Ascending aorta (tissue), 2 donors: ENCODE results near the gene STH. TPM values are rescaled to one million over a fixed set of nuclear protein-coding genes. Genes with fewer than 3 reads are reported as not detected.

ENCODE experiments used
- DNase-seq, 2 donors: peaks; one replicate each; pipeline ENCODE4 v3.0.0-alpha.2; 2019; ENCODE audit warnings: low spot score in 2 of 2
- H3K27ac ChIP-seq, 2 donors: fragments of 200-600 bp; sonication (generic); one replicate each; pipeline ENCODE4 v1.5.1; 2016 to 2017; ENCODE audit warnings: mild to moderate bottlenecking in 1 of 2
- H3K27me3 ChIP-seq: fragments of 200-600 bp; sonication (generic); one replicate; pipeline ENCODE4 v1.5.1; 2017
- H3K36me3 ChIP-seq, 2 donors: fragments of 200-600 bp; sonication (generic); one replicate each; pipeline ENCODE4 v1.5.1; 2016
- H3K4me1 ChIP-seq, 2 donors: fragments of 200-600 bp; sonication (generic); one replicate each; pipeline ENCODE4 v1.5.1; 2016 to 2017; ENCODE audit warnings: mild to moderate bottlenecking in 1 of 2
- H3K4me3 ChIP-seq, 2 donors: fragments of 200-600 bp; sonication (generic); one replicate each; pipeline ENCODE4 v1.5.1; 2016 to 2017; ENCODE audit warnings: mild to moderate bottlenecking in 1 of 2
- H3K9me3 ChIP-seq, 2 donors: fragments of 200-600 bp; sonication (generic); one replicate each; pipeline ENCODE4 v1.5.1; 2016
- intact Hi-C: fragments of 100-400 bp; cut with DNase I; formaldehyde crosslinking; loops from one replicate; pipeline ENCODE4 v1.15.1; 2023
- total RNA-seq: library from RNA; depleted of rRNA; stranded (reverse); fragments of >200 nt; gene quantifications from one replicate; pipeline ENCODE4 v1.1.0, GENCODE V29; 2016
- TF ChIP-seq, protein P1 (sequence below), 3 experiments: fragments of 200-600 bp in 2 of 3; fragments of 450-650 bp in 1 of 3; sonication (generic) in 2 of 3; IDR thresholded peaks; one replicate each; pipeline ENCODE4 v1.5.1; 2016 to 2019; ENCODE audit warnings: antibody characterized with exemption in 3 of 3, mild to moderate bottlenecking in 1 of 3, moderate library complexity in 1 of 3

STH gene
- total RNA-seq, 1 donor from 2014 or later: not detected

DNA sequence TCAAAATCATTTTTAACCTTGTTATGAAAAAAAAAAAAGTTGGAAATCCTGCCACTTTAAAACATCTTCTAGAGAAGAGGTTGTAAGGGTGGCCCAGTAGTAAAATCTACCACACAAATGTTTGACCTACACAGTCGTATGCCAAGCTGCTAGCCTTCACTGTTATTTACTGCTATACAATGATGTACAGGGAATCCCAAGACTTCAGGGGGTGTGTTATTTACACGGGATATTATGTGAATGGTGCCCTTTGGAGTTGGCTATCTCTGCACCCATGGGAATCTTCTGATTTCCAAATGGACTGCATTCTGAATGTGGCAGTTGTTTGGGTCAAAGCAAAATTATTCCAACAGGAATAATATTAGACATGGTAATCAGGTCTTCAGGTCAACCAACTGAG, 45.9 kb downstream of the STH start:
- no peak overlapping the region for H3K4me3 ChIP-seq
- no peak overlapping the region for H3K27ac ChIP-seq
- H3K27me3 ChIP-seq: no peaks in the 10 kb centered on the region
- TF ChIP-seq, protein P1, sequence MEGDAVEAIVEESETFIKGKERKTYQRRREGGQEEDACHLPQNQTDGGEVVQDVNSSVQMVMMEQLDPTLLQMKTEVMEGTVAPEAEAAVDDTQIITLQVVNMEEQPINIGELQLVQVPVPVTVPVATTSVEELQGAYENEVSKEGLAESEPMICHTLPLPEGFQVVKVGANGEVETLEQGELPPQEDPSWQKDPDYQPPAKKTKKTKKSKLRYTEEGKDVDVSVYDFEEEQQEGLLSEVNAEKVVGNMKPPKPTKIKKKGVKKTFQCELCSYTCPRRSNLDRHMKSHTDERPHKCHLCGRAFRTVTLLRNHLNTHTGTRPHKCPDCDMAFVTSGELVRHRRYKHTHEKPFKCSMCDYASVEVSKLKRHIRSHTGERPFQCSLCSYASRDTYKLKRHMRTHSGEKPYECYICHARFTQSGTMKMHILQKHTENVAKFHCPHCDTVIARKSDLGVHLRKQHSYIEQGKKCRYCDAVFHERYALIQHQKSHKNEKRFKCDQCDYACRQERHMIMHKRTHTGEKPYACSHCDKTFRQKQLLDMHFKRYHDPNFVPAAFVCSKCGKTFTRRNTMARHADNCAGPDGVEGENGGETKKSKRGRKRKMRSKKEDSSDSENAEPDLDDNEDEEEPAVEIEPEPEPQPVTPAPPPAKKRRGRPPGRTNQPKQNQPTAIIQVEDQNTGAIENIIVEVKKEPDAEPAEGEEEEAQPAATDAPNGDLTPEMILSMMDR (IDR thresholded peaks at IDR 0.05): no peak
- DNase-seq: no peak
- intact Hi-C loops: loop anchor here (1.0 to 5.0 kb wide), 3 partner anchors 43 to 168 kb away; partner anchors contain the start of gene KANSL1
- peaks cover 0 to 4% of the 10 kb centered on the region in 2 donors for H3K4me1 ChIP-seq
- H3K9me3 ChIP-seq: no peaks in the 10 kb centered on the region
- peaks cover 17 to 62% of the 10 kb centered on the region in 2 donors for H3K36me3 ChIP-seq

DNA sequence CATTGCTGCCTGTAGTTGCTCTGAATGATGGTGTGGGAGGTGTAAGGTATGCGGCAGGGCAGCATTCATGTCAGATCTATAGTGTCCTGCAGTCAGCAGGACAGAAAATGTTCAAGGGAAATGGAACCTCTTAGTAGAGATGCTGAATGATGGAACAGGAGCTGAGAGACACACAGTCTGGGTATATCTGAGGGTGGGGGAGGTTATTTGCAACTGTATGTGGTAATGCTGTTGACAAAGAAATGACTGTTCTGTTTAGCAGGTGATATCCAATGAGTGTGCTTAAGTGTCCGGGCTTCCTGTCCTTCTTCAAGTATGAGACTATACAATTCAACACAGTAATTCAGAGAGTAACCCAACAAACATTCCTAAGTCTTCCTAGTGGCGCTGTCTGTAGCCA, 46.6 kb downstream of the STH start:
- H3K36me3 ChIP-seq: peaks cover 22 to 68% of the 10 kb centered on the region in 2 donors
- peaks cover 0 to 4% of the 10 kb centered on the region in 2 donors for H3K4me1 ChIP-seq
- intact Hi-C loops: loop anchor here (2.0 kb wide), 1 partner anchor 147 kb away; the partner anchor contains the start of gene KANSL1
- H3K4me3 ChIP-seq: no peak overlapping the region
- H3K27me3 ChIP-seq: no peaks in the 10 kb centered on the region
- DNase-seq: no peak
- TF ChIP-seq, protein P1 (IDR thresholded peaks at IDR 0.05): no peak
- no peaks in the 10 kb centered on the region for H3K9me3 ChIP-seq
- no peak overlapping the region for H3K27ac ChIP-seq

DNA sequence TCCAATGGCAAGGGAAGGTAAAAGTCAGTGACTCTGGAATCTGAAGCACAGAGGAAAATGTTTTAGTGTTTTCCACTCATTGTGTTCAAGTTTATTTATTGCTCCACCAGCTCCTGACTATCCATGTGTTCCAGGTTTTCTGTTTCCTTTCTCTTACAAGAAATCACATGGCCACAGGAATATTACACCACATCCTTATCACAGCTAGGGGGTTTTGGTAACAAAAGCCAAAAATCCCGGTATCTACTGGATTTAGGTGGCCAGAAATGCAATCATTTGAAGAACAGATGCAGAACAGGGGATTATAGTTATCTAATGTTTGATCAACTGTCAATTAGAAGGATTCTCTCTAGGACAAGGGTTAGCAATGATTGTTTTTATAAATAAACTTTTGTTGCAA, 47.9 kb downstream of the STH start:
- intact Hi-C loops: no loop called here
- DNase-seq: no peak
- Histone ChIP-seq H3K9me3 (no peaks in the 10 kb centered on the region), H3K27me3 (no peaks in the 10 kb centered on the region), H3K36me3 (peaks cover 22 to 72% of the 10 kb centered on the region in 2 donors), H3K27ac (no peak overlapping the region), H3K4me1 (peaks cover 0 to 4% of the 10 kb centered on the region in 2 donors), H3K4me3 (no peak overlapping the region)
- TF ChIP-seq, protein P1 (IDR thresholded peaks at IDR 0.05): no peak

DNA sequence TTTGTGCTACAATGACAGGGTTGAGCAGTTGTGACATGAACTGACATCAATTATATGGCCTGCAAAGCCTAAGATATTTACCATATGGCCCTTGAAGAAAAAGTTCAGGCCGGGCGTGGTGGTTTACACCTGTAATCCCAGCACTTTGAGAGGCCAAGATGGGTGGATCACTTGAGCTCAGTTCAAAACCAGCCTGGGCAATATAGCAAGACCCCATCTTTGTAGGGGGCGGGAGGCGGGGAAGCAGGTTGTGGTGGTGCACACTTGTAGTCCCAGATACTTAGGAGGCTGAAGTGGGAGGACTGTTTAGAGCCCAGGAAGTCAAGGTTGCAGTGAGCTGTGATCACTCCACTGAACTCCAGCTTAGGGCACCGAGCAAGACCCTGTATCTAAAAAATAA, 48.3 kb downstream of the STH start:
- Histone ChIP-seq H3K27ac (no peak overlapping the region), H3K9me3 (no peaks in the 10 kb centered on the region), H3K4me3 (no peak overlapping the region), H3K4me1 (peaks cover 0 to 4% of the 10 kb centered on the region in 2 donors), H3K27me3 (no peaks in the 10 kb centered on the region), H3K36me3 (peaks cover 22 to 67% of the 10 kb centered on the region in 2 donors)
- DNase-seq: no peak
- intact Hi-C loops: no loop called here
- TF ChIP-seq, protein P1 (IDR thresholded peaks at IDR 0.05): no peak

DNA sequence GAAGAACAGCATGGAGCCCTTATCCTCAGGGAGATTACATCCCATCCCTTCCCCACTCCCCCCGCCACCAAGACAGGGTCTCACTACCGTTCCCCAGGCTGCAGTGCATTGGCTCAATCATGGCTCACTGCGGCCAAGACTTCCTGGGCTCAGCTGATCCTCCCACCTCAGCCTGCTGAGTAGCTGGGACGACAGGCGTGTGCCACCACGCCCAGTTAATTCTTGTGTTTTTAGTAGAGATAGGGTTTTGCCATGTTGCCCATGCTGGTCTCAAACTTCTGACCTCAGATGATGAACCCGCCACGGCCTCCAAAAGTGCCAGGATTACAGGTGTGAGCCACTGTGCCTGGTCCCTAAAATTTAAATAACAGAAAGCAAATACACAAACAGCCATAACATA, 48.8 kb downstream of the STH start:
- H3K27ac ChIP-seq: no peak overlapping the region
- TF ChIP-seq, protein P1 (IDR thresholded peaks at IDR 0.05): no peak
- intact Hi-C loops: no loop called here
- no peaks in the 10 kb centered on the region for H3K27me3 ChIP-seq
- H3K36me3 ChIP-seq: peaks cover 22 to 64% of the 10 kb centered on the region in 2 donors
- H3K4me3 ChIP-seq: no peak overlapping the region
- peaks cover 0 to 4% of the 10 kb centered on the region in 2 donors for H3K4me1 ChIP-seq
- H3K9me3 ChIP-seq: no peaks in the 10 kb centered on the region
- no peak for DNase-seq

Other genes with a start within 250 kb of the STH start
- not detected for gene CRHR1, start 214.9 kb upstream of the STH start, total RNA-seq
- gene SPPL2C, start 154.4 kb upstream of the STH start, total RNA-seq: not detected
- gene MAPT, start 104.7 kb upstream of the STH start, total RNA-seq: 0.32 TPM
- 53.5 TPM for gene KANSL1, start 194.2 kb downstream of the STH start, total RNA-seq